Endometrium (tissue), 2 donors: ENCODE data around the gene KRT15.

Source experiments
- FAIRE-seq: peaks from 2 replicates; lab custom pipeline; 2012; peaks lifted over from hg19 to GRCh38; lab: Jason Lieb, UNC
- donor health status: control.
- donor health status: control.

The KRT15 gene

DNA sequence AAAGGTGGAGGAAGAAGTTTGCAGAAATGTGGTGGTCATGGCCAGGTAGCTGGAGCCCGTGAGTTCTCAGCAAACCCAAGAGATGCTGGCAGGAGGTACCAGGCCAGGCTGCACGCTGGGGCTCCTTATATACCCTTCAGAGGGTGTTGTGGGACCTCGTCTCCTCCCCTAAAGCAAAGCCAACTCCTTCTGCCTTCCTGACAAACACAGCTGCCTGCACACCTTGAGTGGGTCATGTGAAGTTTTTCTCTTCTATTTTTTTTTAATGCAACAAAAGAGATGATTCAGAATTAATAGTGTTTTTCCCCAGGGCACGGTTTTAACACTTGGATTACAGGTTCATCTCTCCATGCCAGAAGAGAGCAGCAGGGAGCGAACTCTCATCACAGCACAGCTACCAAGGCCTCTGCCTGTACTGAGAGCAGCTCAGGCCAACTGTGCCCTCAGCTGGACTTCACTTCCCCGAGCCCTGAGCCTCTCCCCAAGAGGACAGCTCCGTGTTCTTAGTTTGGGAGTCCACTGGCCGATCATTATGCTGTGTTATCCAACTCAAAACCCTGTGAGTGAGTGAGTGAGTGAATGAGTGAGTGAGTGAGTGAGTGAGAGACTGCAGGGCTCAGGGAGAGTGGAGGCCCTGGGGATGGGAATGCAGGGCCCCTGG lies at the start of gene KRT15:
Gene KRT15 (minus strand): TSS at position 102 of the 661 bp plus-strand sequence. CDS start 63 bp downstream, at position 39.
- no peak for FAIRE-seq

DNA sequence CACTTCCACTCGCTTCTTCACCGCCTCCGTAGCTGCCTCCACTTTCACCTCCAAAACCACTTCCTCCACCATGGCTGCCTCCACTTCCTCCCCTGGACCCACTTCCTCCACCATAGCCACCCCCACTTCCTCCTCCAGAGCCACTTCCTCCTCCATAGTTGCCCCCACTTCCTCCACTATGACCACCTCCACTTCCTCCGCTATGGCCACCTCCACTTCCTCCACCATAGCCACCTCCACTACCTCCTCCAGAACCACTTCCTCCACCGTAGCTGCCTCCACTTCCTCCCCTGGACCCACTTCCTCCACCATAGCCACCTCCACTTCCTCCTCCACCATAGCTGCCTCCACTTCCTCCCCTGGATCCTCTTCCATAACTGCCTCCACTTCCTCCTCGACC lies 48.6 kb upstream of the KRT15 start:
- no peak for FAIRE-seq

DNA sequence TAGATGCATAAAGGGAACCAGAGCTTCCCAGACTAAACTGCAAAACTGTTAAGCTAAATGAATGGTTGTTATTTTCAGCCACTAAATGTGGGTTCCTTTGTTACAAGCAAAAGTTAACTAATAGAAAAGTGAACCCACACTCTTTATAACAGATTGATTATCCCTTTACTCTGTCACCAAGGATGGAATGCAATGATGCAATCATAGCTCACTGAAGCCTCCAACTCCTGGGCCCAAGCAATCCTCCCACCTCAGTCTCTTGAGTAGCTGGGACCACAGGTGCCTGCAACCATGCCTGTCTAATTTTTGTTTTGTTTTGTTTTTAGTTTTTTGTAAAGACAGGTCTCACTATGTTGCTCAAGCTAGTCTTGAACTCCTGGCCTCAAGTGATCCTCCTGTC lies 46.6 kb upstream of the KRT15 start:
- no peak for FAIRE-seq

DNA sequence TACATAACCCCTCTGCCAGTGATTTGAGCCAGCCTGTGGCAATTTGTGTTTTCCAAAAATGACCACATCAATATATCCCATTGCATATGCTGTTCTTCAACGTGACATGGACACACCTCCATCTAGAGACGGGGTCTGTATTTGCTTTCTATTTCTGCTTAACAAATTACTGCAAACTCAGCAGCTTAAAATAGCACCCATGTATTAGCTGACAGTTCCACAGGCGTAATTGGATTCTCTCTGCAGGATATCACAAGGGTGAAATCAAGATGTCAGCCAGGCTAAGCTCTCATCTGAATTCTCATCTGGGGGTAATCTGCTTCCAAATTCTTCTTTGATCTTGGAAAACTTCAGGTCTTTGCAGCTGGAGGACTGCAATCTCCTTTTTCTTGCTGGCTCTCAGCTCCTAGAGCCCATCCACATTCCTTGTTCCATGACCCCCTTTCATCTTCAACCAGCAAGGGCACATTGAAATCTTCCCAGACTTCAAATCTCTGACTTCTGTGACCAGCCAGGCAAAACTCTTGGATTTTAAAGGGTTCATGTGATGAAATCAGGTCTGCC lies 45.0 kb upstream of the KRT15 start:
- no peak for FAIRE-seq

DNA sequence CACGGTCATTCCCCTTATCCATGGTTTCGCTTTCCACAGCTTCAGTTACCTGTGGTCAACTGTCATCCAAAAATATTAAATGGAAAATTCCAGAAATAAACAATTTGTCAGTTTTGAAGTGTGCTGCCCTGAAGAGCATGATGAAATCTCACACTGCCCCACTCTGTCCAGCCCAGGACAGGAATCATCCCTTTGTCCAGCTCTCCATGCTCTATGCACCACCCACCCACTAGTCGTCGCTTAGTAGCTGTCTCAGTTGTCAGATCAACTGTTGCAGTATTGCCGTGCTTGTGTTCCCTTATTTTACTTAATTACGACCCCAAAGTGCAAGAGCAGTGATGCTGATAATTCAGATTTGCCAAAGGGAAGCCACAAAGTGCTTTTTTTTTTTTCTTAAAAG lies 42.9 kb upstream of the KRT15 start:
- FAIRE-seq, result no peak

- FAIRE-seq, result no peak
Observed at GRCh38 chr17:41559548-41559947, 40.9 kb upstream of the KRT15 start.

DNA sequence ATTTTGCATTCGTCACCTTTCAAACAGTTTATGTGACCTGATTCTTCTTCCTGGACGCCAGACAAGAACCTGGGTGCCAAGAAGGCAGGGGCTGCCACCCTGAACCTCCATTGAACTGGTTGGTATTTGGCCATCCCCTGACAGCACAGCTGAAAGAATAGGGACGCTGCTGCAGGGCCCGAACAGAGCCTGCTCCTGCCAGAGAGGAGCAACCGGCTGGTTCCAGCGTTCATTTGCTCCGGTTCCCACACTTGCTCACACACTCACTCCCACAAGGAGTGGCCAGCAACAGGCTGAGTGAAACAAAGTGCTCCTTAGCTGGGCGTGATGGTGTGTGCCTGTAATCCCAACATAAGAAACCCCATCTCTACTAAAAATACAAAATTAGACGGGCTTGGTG lies 38.2 kb upstream of the KRT15 start:
- no peak for FAIRE-seq

GRCh38 chr17:41556306-41556705 lies 37.6 kb upstream of the KRT15 start:
- FAIRE-seq, result no peak

DNA sequence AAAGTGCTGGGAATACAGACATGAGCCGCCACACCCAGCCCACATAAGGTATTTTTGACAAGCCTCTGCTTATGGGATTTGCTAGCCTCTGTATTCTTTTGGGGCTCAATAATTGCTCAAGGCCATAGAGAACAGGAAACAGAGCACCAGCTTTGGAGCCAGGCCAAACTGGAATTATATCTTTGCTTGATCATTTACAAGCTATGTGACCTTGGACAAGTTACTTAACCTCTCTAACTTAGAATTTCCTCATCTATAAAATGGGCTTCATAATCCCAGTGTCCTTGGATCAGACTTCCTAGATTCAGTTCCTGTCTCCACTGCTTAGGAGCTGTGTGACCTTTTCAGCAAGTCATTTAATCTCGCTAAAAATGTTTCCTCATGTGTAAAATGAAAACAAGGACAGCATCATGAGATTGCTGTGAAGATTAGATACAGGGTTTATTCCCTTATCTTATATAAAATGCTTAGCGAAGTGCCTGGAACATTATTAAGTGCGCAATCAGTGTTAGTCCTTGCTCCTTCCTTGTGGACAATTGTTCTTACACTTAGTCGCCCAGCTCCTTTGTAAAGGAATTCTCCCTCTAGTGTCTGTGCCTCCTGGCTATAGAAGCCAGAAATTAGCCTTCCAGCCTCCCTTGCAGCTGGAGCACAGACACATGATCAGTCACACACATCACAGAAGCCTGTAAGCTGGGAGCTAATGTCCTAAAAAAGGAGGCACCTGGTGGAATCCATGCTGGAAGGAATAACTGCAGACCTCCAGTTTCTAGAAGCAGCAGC lies 36.6 kb upstream of the KRT15 start:
- FAIRE-seq, result no peak

- no peak for FAIRE-seq
Observed at GRCh38 chr17:41553987-41554680, 35.4 kb upstream of the KRT15 start.

- FAIRE-seq, result no peak
Observed at GRCh38 chr17:41553176-41553575, 34.5 kb upstream of the KRT15 start.

GRCh38 chr17:41552455-41552854 lies 33.8 kb upstream of the KRT15 start:
- FAIRE-seq, result no peak

GRCh38 chr17:41551365-41551764 lies 32.7 kb upstream of the KRT15 start:
- FAIRE-seq, result no peak

DNA sequence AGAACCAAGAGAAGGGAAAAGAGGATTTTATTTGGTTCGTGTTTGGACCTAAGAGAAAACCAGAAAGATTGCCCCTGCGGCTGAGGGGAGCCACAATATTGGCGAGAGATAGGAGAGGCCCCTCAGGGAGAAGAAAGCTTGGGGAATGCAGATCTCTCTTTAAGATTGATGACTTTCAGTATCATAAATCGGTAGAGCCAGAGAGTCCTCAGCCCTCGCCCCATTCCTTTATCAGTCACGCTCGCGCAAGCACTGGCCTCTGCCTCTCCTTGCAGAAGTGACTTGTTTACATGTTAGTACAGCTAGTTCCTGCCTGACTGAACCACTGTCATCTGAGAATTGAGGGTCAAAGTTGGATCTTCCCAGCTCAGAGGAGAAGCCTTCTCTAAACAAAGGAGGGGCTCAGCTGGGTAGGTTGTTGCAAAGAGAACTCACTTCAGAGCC lies 30.9 kb upstream of the KRT15 start:
- no peak for FAIRE-seq

GRCh38 chr17:41548844-41549595 lies 30.3 kb upstream of the KRT15 start:
- peak; percentile 77 for FAIRE-seq

DNA sequence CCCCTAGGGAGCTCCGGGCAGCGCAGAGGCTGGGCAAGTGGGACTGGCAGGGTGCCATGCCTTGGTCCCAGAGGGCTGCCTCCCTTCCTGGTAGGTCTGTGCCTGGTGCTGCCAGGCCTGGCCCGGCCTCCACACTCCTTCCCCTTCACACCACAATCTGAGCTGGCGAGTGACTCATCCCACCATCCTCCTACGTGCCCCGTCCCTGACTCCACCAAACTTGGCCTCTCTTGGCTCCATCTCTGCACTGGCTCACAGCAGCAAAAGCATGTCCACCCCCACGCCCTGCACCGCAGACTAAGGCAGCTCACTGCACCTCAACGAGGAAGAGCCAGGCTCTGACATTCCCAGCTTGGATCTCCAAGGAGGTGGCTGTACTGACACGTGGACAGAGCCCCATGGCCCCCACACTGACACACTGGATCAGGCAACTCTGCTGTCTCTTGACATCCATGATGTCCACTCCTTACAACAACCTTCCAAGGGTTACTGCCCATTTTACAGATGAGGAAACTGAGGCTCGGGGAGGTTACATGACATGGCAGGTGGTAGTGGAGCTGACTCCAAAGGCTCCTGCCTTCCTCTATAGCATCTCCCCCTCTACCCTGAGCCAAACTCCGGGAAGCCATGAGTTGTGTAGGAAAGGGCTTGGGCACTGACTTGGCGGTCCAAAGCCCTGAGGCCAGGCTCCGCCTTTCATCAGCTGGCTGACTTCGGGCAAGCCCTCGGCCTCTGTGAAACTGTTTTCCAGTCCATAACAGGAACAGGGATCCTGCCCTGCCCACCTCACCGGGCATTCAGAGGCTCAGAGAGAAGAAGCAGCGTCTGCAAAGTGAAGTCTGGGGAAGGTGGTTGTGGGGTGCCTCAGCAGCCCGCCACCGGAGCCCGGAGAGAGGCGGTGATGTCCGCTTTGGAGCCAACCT lies 29.5 kb upstream of the KRT15 start:
- no peak for FAIRE-seq

DNA sequence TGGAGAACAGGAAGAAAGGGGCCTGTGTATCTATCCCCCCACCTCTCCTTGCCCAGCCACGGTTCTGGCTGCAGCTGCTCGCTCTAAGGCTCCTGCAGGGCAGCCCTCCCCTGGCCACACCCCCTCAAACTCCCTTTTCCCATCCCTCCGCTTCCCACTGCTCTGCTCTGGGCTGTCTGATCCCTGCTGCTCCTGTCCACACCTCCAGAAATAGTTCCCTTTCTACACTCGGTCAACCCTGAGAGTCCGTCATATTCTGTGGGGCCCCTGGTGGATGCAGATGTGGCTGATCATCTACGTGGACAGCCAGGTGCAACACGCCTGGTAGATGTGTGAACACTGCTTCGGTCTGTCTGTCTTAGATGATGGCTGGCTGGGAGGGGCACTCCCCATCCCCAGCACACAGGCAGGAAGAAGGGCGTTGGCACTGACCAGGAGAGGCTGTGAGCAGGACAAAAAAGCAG lies 28.7 kb upstream of the KRT15 start:
- no peak for FAIRE-seq

DNA sequence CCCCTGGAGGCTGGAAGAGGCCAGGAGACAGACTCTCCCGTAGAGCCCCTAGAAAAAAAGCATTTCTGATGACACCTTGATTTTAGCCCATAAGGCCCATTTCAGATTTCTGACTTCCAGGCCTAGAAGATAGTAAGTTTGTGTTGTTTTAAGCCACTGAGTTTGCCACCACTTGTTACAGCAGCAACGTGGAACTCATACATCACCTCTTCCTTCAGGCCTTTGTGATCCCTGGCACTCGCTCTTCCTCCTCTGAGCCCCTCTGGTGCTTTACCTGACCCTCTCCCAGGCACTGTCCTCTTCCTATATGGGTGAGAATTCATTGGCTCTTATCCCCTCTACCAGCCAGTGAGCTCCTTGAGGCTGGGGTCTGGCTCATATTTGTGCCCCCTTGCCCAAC lies 28.1 kb upstream of the KRT15 start:
- no peak for FAIRE-seq

DNA sequence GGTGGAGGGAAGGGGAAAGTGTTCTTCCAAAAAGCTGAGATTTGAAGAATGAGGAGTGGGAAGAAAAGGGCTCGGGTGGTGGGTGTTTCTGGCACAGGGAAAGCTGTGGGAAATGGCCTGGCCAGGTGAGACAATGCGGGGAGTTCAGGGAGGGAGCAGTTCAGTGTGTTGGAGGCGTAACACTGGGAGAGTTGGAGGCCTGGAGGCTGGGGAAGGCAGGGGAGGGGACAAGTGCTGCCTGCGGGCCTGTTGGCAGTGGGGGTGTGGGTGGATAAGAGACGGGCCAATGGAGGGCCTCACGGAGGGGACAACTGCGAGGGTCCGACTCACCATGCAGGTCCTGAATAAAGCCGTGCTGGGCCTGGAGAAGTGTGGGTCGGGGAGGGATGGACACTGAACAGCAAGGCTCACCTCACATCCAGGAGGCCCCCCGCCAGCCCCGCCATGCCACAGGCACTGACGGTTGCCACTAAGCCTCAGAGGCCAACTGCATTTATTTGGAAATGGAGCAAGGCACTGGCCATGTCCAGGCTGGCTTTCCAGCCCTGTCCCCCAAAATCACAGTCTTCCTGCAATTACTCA lies 27.2 kb upstream of the KRT15 start:
- FAIRE-seq, result no peak

DNA sequence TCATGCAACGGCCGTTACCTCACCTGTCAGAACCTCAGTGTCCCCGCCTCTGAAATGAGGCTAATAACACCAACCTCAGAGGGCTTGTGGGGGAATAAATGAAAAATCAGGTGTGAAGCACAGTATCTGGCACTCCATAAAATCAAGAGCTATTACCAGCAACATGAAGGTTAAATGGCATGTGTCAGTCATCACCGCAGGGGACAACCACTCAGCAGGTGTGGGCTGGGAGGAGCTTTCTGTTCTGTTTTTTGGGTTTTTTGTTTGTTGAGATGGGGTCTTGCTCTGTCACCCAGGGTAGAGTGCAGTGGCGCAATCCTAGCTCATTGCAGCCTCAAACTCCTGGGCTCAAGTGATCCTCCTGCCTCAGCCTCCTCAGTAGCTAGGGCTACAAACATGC lies 26.2 kb upstream of the KRT15 start:
- no peak for FAIRE-seq
